ENCODE measurements around the gene KRTAP10-7.

KRTAP10-7 gene

GRCh38 chr21:44571844-44572782 is 28.3 kb upstream of the KRTAP10-7 start:
- peak; percentile 47 for DNase-seq

GRCh38 chr21:44572959-44573583 is 27.3 kb upstream of the KRTAP10-7 start:
- peak; percentile 19 for DNase-seq

GRCh38 chr21:44573630-44574456 is 26.6 kb upstream of the KRTAP10-7 start, which contains the start of gene KRTAP10-4:
Gene KRTAP10-4 (plus strand): TSS chr21:44573729. CDS start chr21:44573759, 30 bp downstream.
- DNase-seq, result peak; percentile 49

GRCh38 chr21:44574457-44575306 is 25.7 kb upstream of the KRTAP10-7 start:
- peak; percentile 45 for DNase-seq

GRCh38 chr21:44575307-44576024 is 24.9 kb upstream of the KRTAP10-7 start:
- DNase-seq, result peak; percentile 33

GRCh38 chr21:44576025-44576420 is 24.4 kb upstream of the KRTAP10-7 start:
- DNase-seq, result no peak

GRCh38 chr21:44578371-44579055 is 21.9 kb upstream of the KRTAP10-7 start:
- DNase-seq, result peak; percentile 15

GRCh38 chr21:44579056-44579832 is 21.2 kb upstream of the KRTAP10-7 start:
- DNase-seq, result peak; percentile 43

- peak; percentile 45 for DNase-seq
Measured at GRCh38 chr21:44579833-44580144, 20.6 kb upstream of the KRTAP10-7 start.

GRCh38 chr21:44580231-44580821 is 20.1 kb upstream of the KRTAP10-7 start, which contains the start of gene KRTAP10-5:
Gene KRTAP10-5 (minus strand): TSS chr21:44580604. CDS start chr21:44580578, 26 bp downstream.
- peak; percentile 56 for DNase-seq

- DNase-seq, result no peak
Measured at GRCh38 chr21:44581158-44581557, 19.2 kb upstream of the KRTAP10-7 start.

- peak; percentile 28 for DNase-seq
Measured at GRCh38 chr21:44582055-44582454, 18.3 kb upstream of the KRTAP10-7 start.

- DNase-seq, result no peak
Measured at GRCh38 chr21:44583089-44583799, 17.2 kb upstream of the KRTAP10-7 start.

- DNase-seq, result no peak
Measured at GRCh38 chr21:44583800-44584147, 16.6 kb upstream of the KRTAP10-7 start.

GRCh38 chr21:44585892-44586291 is 14.5 kb upstream of the KRTAP10-7 start:
- DNase-seq, result no peak

- no peak for DNase-seq
Measured at GRCh38 chr21:44589094-44589493, 11.3 kb upstream of the KRTAP10-7 start.

GRCh38 chr21:44589586-44590305 is 10.7 kb upstream of the KRTAP10-7 start:
- DNase-seq, result no peak

GRCh38 chr21:44590311-44590721 is 10.1 kb upstream of the KRTAP10-7 start:
- no peak for DNase-seq
